Measurements from ENCODE around the gene DAD1. TPM values are rescaled to one million over a fixed set of nuclear protein-coding genes. Genes with fewer than 3 reads are reported as not detected.
A peak's percentile ranks its signal among the peaks of the same experiment; 100 is the strongest.

Gene DAD1
- total RNA-seq, 1 donor from 2014 or later = 140 TPM

GRCh38 chr14:22613736-22614239 lies 24.8 kb upstream of the DAD1 start:
- Mint-ChIP-seq H3K9me3 (no peaks in the 10 kb centered on the region), H3K36me3 (peaks cover 35% of the 10 kb centered on the region), H3K4me3 (no peak overlapping the region)

GRCh38 chr14:22613106-22613695 lies 24.2 kb upstream of the DAD1 start:
- H3K27me3 Mint-ChIP-seq (ENCODE audit: low read depth) = no peaks in the 10 kb centered on the region
- no peak for DNase-seq (ENCODE audit: low spot score in 2 of 2, unreplicated experiment in 2 of 2)
- TF ChIP-seq, protein P1, sequence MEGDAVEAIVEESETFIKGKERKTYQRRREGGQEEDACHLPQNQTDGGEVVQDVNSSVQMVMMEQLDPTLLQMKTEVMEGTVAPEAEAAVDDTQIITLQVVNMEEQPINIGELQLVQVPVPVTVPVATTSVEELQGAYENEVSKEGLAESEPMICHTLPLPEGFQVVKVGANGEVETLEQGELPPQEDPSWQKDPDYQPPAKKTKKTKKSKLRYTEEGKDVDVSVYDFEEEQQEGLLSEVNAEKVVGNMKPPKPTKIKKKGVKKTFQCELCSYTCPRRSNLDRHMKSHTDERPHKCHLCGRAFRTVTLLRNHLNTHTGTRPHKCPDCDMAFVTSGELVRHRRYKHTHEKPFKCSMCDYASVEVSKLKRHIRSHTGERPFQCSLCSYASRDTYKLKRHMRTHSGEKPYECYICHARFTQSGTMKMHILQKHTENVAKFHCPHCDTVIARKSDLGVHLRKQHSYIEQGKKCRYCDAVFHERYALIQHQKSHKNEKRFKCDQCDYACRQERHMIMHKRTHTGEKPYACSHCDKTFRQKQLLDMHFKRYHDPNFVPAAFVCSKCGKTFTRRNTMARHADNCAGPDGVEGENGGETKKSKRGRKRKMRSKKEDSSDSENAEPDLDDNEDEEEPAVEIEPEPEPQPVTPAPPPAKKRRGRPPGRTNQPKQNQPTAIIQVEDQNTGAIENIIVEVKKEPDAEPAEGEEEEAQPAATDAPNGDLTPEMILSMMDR (IDR thresholded peaks at IDR 0.05; ENCODE audit: unreplicated experiment) = no peak
- H3K9me3 Mint-ChIP-seq = no peaks in the 10 kb centered on the region
- peaks cover 15% of the 10 kb centered on the region for H3K4me1 Mint-ChIP-seq
- H3K4me3 Mint-ChIP-seq = peak overlapping the region; percentile 25
- H3K36me3 Mint-ChIP-seq = peaks cover 37% of the 10 kb centered on the region
- H3K27ac Mint-ChIP-seq = peak overlapping the region; percentile 99

More at GRCh38 chr14:22613736-22614239, 24.8 kb upstream of the DAD1 start:
- TF ChIP-seq, protein P1 (IDR thresholded peaks at IDR 0.05; ENCODE audit: unreplicated experiment) = no peak
- peak overlapping the region; percentile 99 for H3K27ac Mint-ChIP-seq
- DNase-seq (ENCODE audit: low spot score in 2 of 2, unreplicated experiment in 2 of 2) = no peak
- no peaks in the 10 kb centered on the region for H3K27me3 Mint-ChIP-seq (ENCODE audit: low read depth)
- peaks cover 15% of the 10 kb centered on the region for H3K4me1 Mint-ChIP-seq

- peaks cover 41% of the 10 kb centered on the region for H3K36me3 Mint-ChIP-seq
- TF ChIP-seq, protein P1 (IDR thresholded peaks at IDR 0.05; ENCODE audit: unreplicated experiment) = no peak
- H3K9me3 Mint-ChIP-seq = no peaks in the 10 kb centered on the region
- H3K27ac Mint-ChIP-seq = peak overlapping the region; percentile 47
- no peak overlapping the region for H3K4me3 Mint-ChIP-seq
- DNase-seq (ENCODE audit: low spot score in 2 of 2, unreplicated experiment in 2 of 2) = no peak
- peaks cover 15% of the 10 kb centered on the region for H3K4me1 Mint-ChIP-seq
- no peaks in the 10 kb centered on the region for H3K27me3 Mint-ChIP-seq (ENCODE audit: low read depth)
These were observed 21.9 kb upstream of the DAD1 start for GRCh38 chr14:22610931-22611330.

DNA sequence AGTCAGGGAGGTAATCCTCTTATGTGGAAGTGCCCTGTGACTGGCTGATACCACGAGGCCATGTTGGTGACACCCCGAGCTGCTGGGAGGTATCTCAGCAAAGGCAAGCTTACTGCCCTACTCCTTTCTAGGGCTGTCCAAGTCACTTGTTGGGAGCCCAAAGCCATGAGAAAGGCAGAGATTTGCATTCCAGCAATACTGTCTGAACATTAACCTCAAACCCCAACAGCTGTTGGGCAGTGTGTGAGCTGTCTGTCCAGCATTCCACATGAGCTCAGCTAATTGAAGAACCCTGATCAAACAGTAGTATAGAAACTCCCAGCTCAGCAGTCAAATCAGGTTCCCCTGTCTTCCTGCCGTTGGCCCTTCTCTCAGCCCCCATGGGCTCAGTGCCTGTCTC lies 18.3 kb upstream of the DAD1 start:
- H3K4me1 Mint-ChIP-seq = no peaks in the 10 kb centered on the region
- H3K36me3 Mint-ChIP-seq = peaks cover 55% of the 10 kb centered on the region
- no peak overlapping the region for H3K4me3 Mint-ChIP-seq
- DNase-seq (ENCODE audit: low spot score in 2 of 2, unreplicated experiment in 2 of 2) = no peak
- TF ChIP-seq, protein P1 (IDR thresholded peaks at IDR 0.05; ENCODE audit: unreplicated experiment) = no peak
- no peak overlapping the region for H3K27ac Mint-ChIP-seq
- H3K9me3 Mint-ChIP-seq = no peaks in the 10 kb centered on the region
- H3K27me3 Mint-ChIP-seq (ENCODE audit: low read depth) = no peaks in the 10 kb centered on the region

GRCh38 chr14:22606380-22606779 lies 17.4 kb upstream of the DAD1 start:
- no peak overlapping the region for H3K27ac Mint-ChIP-seq
- peaks cover 55% of the 10 kb centered on the region for H3K36me3 Mint-ChIP-seq
- H3K4me1 Mint-ChIP-seq = no peaks in the 10 kb centered on the region
- H3K9me3 Mint-ChIP-seq = no peaks in the 10 kb centered on the region
- TF ChIP-seq, protein P1 (IDR thresholded peaks at IDR 0.05; ENCODE audit: unreplicated experiment) = no peak
- DNase-seq (ENCODE audit: low spot score in 2 of 2, unreplicated experiment in 2 of 2) = no peak
- no peak overlapping the region for H3K4me3 Mint-ChIP-seq
- no peaks in the 10 kb centered on the region for H3K27me3 Mint-ChIP-seq (ENCODE audit: low read depth)

Measured in mesothelial cell of epicardium (in vitro differentiated cells).